Ramos (cell line): ENCODE results near the gene SLC10A7.

ENCODE experiments used
- in situ Hi-C: fragments of 300-500 bp; cut with MboI; formaldehyde crosslinking; loops from one replicate; pipeline ENCODE4 v1.14.3; 2022; ENCODE audit warnings: low sequenced_read_pairs; ENCODE audit not compliant: unreplicated experiment

SLC10A7 gene

DNA sequence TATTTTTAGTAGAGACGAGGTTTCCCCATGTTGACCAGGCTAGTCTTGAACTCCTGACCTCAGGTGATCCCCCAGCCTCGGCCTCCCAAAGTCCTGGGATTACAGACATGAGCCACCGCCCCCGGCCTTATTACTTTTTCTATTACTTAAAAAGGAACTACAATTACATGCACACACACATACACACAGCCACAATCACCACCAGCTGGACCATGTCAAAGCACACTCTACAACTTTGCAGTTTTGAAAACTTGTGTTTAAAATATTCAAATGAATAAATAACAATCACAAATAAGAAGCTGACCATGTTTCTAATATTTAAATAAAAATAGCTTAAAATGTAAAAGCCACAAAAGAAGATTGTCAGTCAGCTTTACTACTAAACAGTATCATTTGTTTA lies 23.4 kb downstream of the SLC10A7 start:
- in situ Hi-C loops, result no loop called here

DNA sequence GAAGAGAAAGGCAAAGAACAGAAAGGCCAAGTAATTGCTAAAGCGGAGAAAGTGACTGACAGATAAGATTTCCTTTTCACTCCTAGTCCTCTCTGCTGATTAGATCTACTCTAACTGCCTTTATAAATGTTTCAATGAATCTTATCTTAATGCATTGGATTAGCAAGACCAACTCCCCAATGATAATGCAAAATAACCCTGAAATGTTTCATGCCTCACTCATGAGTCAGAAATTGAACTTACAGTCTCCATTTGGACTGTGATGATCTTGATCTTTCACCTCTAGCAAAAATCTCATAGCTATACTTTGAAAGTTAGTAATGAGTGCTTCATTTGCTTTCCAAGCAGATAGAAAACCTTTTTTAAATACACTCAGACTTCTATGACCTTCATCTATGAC lies 26.5 kb downstream of the SLC10A7 start:
- in situ Hi-C loops, result no loop called here

DNA sequence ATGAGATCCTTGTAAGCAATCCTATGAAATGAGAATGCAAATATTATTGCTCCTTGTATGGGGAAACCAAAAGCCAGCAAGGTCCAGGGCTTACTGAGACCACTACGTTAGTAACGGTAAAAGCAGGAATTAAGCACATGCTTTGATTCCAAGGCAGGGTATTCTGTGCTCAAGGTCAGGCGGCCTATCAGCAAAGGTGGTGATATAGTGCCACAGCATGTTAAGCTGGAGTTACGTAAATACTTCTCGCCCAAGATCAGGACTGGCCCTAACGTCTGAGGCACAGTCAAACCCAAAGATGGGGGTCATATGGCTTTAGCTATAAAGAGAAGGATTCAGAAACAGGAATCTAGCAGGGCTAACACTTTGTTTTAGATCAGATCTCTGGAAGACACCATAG lies 27.6 kb downstream of the SLC10A7 start:
- in situ Hi-C loops, result no loop called here

DNA sequence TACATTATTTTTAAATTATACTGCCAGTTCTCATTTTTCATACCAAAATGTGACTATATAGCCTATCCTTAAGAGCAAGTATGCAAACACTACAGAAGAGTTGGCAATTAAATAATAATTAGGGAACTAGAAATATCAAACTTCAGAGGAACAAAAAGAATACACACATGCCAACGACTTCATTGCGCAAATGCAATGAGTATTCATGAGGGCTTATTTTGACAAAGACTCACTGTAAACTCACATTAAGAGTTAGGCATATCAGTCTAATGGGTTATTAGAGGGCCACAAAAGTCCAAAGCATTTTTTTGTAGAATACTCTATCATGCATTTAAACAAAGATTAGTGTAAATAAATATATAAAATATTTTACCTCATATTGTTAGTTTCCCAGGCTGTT lies 31.6 kb downstream of the SLC10A7 start:
- in situ Hi-C loops, result no loop called here

DNA sequence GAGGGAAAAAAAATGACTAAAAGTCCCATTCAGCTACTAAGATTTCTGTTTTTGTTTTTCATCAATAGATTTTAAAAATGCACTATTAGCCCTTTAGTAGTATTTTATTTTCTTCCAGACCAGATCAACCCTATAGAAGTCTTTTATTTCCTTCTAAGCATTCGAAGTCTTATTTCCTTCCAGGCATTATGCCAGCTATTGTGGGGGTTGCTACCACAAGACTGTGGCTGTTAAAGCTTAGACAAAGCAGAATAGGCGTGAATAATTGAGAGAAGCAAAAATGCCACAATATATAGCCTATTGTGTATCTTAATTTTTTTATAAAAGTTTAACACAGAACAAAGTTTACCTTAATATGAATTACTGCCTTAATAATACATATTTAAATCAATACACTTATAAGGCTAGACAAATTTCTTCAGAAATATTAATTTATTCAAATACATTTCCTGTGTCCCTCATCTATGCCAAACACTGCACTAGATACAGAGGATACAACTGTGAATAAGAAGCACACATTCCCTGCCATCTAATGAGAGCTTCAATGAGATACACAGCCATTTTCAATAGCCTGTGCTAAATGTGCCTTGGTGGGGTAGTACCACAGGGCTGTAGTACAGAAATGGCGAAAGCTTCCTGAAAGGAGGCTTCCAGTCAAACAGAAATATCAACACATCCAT lies 33.1 kb downstream of the SLC10A7 start:
- in situ Hi-C loops, result no loop called here

DNA sequence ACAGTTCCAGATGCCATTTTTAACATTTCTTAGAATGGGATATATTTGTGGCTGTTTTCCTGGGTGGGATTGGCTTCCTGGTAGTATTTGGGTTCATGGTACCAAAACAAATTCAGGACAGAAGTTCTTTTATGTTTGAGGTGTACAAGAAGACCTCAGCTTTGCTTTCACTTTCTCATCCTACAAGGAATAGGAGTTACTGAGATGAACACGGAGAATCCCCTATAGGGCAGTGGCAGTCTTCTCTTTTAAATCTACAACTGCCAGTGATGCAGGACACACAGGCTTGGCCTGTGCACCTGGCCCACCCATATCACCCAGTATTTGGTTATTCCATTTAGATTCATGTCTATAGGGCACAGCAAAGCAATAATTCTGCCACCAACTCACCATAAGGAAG lies 35.2 kb downstream of the SLC10A7 start:
- in situ Hi-C loops, result no loop called here

DNA sequence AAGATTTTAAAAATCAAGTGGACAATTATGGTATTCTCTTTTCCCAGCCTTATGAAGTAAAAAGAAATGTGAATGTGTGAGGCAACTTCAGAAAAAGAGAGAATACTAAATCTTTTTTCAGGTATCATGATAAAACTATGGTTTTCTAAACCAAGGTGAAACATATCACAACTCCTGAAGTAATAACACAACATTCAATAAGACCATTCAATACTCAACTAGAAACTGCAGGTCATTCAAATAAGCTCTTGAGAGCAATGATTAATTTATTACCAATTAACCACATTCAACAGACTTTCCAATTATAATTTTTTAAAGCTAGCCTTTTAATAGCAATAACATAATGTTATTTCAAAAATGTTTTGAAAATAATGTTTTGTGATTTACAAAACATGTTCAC lies 35.8 kb downstream of the SLC10A7 start:
- in situ Hi-C loops, result no loop called here

DNA sequence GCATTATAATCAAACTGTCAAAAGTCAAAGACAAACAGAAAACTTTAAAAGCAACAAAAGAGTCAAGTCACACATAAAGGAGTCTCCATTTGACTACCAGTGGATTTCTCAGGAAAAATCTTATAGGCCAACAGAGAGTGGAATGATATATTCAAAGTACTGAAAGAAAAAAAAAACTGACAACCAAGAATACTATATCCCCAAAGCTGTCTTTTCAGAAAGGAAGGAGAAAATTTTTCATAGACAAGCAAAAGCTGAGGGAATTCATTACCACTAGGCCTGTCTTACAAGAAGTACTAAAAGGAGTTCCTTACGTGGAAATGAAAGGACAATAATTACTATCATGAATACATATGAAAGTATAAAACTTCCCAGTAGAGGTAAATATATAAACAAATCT lies 39.0 kb downstream of the SLC10A7 start:
- in situ Hi-C loops, result no loop called here

DNA sequence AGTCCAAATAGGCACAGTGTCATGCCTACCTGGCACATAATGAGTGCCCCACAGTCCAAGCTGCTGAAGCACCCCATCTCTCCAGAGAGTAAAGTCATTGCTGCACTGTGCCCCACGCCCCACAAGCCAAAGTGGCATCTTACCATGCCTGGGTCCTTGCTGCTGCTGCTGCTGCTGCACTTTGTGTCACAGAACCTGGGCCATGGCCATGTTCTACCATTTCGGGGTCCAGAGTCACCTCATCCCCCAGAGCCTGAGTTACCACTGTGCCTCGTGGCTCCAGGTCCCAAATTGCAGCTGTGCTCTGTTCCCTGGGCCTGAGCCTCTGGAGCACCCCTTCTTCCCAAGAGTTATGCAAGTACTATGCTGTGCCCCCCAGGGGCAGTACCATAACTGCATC lies 40.5 kb downstream of the SLC10A7 start:
- in situ Hi-C loops, result no loop called here

DNA sequence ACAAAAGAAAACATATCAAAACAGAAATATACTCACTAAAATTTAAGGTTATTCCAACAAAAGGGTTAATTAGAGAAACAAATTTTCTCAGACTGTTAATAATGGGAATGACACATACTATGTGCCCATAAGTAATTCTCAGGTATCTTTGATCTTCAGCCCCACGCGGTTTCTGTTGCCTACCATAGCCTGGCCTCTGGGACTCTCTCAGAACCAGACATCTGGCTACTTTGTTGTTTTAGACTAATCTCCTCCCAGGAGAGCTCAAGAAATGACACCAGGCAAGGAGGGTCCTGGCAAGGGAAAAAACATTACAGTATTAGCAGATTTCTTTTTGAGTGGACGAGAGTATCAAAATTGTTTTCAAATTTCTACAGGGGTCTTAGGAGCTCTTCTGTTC lies 43.7 kb downstream of the SLC10A7 start:
- in situ Hi-C loops, result no loop called here

DNA sequence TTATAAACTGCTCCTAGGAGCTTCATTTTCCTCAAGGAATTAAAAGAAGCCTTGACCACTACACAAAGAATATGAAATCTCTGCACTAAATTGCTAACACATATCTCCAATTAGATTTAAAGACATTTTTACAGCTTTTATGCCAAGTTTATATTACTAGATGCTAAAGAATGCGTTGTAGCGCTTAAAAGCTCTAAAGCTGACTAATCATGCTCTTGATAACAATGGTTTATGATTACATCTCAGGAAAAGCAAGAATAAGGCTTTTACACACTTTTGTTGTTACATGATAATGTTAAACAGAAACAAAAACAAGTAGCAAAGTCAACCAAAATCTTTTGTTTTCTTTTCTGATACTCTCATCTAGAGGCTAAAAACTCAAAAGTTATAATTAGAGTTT lies 44.7 kb downstream of the SLC10A7 start:
- in situ Hi-C loops, result no loop called here

DNA sequence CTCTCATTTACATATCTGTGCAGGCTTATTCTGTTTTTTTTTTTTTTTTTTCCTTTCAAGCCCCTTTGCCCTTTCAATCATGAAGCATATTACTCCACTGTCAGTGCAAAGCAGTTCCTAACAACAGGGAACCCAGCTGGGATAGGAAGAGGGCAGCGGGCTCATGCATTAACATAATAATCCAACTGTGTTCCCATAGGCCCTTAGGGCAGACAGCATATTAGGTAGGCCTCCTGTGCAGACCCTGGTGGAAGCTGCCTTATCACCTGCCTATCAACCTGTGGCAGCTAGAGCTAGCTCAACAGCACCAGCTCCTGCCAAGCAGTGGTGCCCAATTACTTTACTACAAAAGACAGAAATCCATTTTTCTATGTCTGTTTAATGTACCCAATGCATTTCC lies 49.3 kb downstream of the SLC10A7 start:
- in situ Hi-C loops, result no loop called here

DNA sequence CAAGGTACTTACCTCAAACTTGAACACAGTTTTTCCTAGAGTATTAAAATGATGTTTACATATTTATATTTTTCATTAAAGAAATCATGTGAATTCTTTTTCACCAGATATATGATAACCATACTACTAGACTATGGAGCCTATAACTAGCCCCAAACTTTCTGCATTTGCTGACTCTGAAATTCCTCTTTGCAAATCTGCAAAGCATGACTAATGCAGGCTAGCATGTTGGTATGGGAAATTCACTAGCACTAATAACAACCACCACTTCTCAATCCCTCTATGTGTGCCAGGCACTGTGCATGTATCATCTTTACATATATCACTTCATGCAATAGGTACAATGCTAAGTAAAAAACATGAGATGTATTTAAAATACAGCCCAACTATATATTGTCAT lies 51.1 kb downstream of the SLC10A7 start:
- in situ Hi-C loops, result no loop called here

DNA sequence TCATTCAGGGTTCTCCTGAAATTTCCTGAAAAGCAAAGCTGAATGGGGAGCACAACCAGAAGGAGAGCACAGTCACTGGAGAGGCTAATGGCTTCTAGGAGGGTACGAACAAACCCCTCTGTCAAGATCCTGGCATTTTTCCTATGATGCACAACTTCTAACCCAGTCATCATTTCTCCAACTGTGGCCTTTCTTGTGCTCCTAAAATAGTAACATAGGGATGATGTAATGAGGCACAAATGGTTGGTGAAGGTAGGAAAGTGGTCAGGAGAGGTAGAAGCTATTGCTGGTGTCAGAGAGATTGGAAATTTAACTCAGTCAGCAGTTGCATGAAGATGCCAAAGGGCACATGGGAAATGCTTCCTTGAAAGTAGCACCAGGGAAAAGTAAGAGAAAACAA lies 52.7 kb downstream of the SLC10A7 start:
- in situ Hi-C loops, result no loop called here

DNA sequence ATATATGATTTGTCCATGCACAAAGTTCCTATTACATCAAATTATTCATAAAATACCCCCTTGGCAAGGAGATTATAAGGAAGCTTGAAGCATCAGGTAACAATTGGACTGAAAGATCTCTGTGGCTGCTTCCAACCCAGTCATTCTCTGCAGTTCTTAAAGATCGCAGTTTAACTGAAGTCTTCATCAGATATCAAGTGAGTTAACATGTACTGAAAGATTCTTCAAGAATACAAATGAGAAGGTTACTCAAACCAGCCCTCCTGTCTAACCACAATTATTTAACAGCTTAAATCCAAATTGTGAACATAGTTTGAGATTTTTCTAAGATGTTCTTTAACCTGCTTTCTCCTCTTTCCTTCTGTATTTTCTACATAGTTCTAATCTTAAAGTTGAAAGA lies 56.1 kb downstream of the SLC10A7 start:
- in situ Hi-C loops, result no loop called here

DNA sequence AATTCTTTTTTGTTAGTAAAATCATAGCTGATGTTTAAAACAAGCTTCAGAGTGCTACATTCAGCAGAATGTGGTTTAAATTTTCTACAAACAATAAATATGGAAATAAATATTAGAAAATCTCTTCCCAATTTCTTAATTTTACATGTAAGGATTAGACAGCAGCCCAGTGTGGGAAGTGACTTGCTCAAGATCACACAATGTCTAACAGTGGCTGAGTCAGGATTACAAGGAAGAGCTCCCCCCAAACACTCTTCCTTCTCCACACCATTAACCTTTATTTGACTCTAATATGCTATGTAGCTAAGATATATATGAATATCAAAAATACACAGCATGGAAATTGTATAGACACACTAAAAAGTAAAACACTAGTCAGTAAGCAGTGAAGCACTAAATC lies 59.5 kb downstream of the SLC10A7 start:
- in situ Hi-C loops, result no loop called here

DNA sequence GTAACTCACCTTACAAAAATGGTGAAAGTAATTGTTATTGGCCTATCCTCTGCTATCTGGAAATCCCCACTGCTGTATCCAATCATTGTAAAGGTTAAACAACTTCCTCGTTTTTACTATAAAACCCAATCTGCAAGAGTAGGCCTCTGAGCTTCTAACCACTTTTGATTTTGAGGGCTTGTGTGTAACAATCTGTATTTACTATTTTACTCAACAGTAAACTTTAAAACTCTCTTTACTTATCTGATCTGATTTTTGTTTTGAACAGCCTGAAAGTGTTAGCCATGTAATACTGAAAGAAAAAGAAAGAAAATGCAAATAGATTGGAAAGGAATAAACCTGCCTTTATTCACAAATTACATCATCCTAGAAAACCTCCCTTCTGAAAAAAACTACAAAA lies 63.1 kb downstream of the SLC10A7 start:
- in situ Hi-C loops, result no loop called here

DNA sequence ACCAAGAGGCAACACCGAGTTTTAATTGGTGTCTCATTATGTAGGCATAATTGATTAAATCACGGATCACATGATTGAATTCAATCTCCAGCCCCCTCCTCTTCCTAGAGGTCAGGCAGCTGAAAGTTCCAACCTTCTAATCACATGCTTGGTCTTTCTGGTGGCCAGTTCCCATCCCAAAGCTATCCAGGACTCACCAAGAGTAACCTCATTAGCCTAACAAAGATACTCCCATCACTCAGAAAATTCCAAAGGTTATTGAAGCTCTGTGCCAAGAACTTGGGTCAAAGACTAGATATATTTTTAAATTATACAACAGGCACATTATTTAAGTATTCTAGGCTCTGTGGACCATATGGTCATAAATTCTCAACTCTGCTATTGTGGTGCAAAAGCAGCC lies 65.1 kb downstream of the SLC10A7 start:
- in situ Hi-C loops, result no loop called here

DNA sequence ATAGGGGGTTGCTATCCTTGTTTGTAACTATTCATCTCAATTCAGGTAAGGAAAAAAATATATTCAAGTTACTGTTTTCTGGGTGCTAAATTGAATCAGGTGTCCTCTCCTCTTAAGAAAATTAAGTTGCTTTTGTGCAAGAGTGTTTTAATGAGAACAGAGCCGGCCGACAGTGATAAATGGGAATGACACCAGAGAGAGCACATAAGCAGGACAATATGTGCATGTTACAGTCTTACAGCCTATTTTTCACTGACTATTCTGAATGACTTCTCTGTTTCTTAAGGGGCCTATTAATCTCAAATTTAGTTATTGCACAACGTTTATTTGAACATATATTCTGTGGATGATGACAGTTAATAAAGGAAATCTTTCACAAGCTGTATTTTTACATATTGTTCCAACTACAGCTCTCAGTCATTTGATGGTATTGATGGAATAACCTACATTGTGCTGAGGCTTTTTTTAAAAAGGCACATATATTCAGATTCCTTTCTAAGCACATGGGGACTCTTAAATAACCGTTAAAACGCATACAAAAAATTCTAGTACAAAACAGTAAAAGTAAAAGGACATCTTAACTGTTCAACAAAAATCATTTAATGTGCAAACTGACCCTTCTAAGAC lies 68.4 kb downstream of the SLC10A7 start:
- in situ Hi-C loops, result no loop called here

DNA sequence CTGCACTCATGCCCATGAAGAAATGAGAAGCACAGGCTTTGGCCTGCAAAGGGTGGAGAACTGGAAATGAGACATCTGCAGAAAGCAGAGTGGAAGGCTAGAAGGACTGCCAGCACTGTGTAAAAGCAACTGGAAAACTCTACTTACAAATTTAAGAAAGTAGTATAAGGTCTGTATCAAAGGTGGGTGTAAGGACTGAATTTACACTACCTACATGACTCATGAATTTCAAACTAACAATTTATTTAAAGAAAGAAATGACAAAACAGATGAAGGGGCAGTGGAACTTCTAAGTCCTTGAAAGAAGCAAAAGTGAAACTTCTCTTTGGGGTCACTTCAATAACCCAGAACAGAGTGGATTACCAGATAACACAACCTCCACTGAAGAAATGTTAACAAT lies 71.2 kb downstream of the SLC10A7 start:
- in situ Hi-C loops, result no loop called here

DNA sequence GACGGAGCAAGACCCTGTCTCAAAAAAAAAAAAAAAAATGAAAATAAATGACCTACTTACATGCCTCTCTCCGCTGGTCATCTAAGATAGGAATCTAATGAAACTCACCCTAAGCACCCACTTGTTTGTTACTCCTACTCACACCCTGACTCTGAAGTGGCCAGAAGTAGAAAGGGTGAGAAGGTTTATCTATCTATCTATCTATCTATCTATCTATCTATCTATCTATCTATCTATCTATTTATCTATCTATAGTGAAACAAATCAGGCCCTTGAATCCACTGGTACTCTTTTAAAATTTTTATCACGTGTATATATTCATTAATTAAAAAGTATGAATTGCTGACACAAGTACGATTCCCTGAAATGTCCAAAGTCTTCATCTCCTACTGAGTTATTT lies 75.2 kb downstream of the SLC10A7 start:
- in situ Hi-C loops, result no loop called here
